HL-60 (cell line): ENCODE measurements around the gene GRM4.

Experiments
- DNase-seq, 2 experiments: peaks; one replicate each; pipeline ENCODE4 v3.0.0-alpha.2; 2010 to 2020; ENCODE audit warnings: low read depth in 1 of 2, low spot score in 1 of 2
- H3K27ac ChIP-seq: fragments of 250-450 bp; sonication (Bioruptor Pico); replicated peaks from 2 replicates; pipeline ENCODE4 v1.5.1; 2020; ENCODE audit warnings: mild to moderate bottlenecking, moderate library complexity
- H3K27me3 ChIP-seq: fragments of 250-450 bp; sonication (Bioruptor Pico); 2 replicates; pipeline ENCODE4 v1.5.1; 2021; ENCODE audit warnings: mild to moderate bottlenecking, moderate library complexity; ENCODE audit not compliant: insufficient read depth, poor library complexity, severe bottlenecking
- H3K4me3 ChIP-seq: replicated peaks from 2 replicates; pipeline ENCODE4 v1.5.1; 2011; ENCODE audit warnings: mild to moderate bottlenecking, control low read depth, low read length; ENCODE audit not compliant: insufficient read depth
- GABPA ChIP-seq: IDR thresholded peaks from 2 replicates; pipeline ENCODE4 v1.6.1; 2012; ENCODE audit warnings: low read depth
- POLR2AphosphoS5 ChIP-seq: IDR thresholded peaks from 2 replicates; pipeline ENCODE4 v1.6.1; 2012; ENCODE audit warnings: low read depth
- SPI1 ChIP-seq: IDR thresholded peaks from 2 replicates; pipeline ENCODE4 v1.6.1; 2012; ENCODE audit warnings: low read depth, mild to moderate bottlenecking, borderline replicate concordance
- TF ChIP-seq, protein P1 (sequence below): IDR thresholded peaks from 2 replicates; pipeline ENCODE4 v1.6.1; 2012; ENCODE audit warnings: low read depth; ENCODE audit not compliant: insufficient replicate concordance
- TF ChIP-seq, protein P2 (sequence below): IDR thresholded peaks from one replicate; pipeline ENCODE4 v1.5.1; 2011; ENCODE audit warnings: low read length, control low read depth, inconsistent platforms; ENCODE audit not compliant: insufficient read depth

The GRM4 gene

DNA sequence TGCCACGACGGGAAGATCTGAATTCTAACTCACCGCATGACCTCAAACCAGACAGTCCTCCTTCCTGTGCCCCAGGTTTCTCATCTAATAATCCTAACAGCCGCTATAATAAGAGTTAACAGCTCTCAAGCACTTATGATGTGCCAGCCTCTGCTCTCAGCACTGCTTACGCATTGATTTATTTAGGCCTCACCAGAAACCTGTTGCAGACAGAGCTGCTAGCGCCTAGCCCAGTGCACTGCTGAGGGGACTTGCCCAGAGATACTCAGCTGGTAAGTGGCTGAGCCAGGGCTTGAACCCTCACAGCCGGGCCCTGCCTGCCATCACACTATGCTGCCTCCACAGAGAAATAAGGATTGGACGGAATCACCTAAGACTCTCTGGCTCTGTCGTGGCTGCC is 37.7 kb downstream of the GRM4 start:
- Histone ChIP-seq H3K4me3 (no peak overlapping the region), H3K27ac (no peak overlapping the region), H3K27me3 (no peaks in the 10 kb centered on the region)
- no peak for DNase-seq
- TF ChIP-seq, protein P1, sequence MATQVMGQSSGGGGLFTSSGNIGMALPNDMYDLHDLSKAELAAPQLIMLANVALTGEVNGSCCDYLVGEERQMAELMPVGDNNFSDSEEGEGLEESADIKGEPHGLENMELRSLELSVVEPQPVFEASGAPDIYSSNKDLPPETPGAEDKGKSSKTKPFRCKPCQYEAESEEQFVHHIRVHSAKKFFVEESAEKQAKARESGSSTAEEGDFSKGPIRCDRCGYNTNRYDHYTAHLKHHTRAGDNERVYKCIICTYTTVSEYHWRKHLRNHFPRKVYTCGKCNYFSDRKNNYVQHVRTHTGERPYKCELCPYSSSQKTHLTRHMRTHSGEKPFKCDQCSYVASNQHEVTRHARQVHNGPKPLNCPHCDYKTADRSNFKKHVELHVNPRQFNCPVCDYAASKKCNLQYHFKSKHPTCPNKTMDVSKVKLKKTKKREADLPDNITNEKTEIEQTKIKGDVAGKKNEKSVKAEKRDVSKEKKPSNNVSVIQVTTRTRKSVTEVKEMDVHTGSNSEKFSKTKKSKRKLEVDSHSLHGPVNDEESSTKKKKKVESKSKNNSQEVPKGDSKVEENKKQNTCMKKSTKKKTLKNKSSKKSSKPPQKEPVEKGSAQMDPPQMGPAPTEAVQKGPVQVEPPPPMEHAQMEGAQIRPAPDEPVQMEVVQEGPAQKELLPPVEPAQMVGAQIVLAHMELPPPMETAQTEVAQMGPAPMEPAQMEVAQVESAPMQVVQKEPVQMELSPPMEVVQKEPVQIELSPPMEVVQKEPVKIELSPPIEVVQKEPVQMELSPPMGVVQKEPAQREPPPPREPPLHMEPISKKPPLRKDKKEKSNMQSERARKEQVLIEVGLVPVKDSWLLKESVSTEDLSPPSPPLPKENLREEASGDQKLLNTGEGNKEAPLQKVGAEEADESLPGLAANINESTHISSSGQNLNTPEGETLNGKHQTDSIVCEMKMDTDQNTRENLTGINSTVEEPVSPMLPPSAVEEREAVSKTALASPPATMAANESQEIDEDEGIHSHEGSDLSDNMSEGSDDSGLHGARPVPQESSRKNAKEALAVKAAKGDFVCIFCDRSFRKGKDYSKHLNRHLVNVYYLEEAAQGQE, result no peak
- TF ChIP-seq SPI1 (no peak), POLR2AphosphoS5 (no peak), GABPA (no peak)
- TF ChIP-seq, protein P2, sequence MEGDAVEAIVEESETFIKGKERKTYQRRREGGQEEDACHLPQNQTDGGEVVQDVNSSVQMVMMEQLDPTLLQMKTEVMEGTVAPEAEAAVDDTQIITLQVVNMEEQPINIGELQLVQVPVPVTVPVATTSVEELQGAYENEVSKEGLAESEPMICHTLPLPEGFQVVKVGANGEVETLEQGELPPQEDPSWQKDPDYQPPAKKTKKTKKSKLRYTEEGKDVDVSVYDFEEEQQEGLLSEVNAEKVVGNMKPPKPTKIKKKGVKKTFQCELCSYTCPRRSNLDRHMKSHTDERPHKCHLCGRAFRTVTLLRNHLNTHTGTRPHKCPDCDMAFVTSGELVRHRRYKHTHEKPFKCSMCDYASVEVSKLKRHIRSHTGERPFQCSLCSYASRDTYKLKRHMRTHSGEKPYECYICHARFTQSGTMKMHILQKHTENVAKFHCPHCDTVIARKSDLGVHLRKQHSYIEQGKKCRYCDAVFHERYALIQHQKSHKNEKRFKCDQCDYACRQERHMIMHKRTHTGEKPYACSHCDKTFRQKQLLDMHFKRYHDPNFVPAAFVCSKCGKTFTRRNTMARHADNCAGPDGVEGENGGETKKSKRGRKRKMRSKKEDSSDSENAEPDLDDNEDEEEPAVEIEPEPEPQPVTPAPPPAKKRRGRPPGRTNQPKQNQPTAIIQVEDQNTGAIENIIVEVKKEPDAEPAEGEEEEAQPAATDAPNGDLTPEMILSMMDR, result no peak

DNA sequence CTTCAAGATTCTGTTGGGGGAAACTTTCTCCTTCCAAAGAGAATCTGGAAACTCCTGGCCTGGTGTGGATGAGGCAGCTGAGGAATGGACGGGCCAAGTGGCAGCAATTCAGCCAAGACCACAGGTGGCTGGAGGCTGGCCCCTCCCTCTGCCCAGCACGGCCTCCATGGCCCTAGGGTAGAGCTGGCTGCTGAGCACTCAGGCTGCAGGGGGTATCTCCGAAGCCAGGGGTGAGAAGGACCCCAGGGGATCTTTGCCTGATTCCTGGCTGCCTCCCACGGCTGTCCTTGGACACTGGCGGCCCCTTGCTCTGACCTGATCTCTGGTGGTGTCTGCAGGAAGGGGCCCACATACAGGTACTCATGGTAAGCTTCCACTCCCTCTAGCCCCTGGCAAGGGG is 39.0 kb downstream of the GRM4 start:
- Histone ChIP-seq H3K4me3 (no peak overlapping the region), H3K27ac (no peak overlapping the region), H3K27me3 (no peaks in the 10 kb centered on the region)
- DNase-seq, result no peak
- no peak for TF ChIP-seq GABPA
- TF ChIP-seq, protein P1, result no peak
- no peak for TF ChIP-seq POLR2AphosphoS5
- TF ChIP-seq SPI1, result no peak
- TF ChIP-seq, protein P2, result no peak

DNA sequence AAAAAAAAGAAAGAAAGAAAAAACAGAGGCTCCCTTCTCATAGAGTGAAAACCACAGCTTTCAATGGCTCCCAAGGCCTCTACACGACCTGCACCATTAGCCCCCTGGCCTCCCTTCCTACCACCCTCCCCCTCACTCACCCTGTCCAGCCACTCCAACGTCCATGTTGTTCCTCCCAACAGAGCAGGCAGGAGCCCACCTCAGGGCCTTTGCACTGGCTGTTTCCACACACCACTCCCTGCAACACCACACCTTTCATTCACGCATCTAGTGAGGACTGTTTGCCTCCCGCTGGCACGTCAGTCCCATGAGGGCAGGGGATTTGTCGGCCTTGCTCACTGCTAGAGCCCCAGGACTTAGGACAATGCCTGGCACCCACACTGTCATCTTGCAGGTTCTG is 39.5 kb downstream of the GRM4 start:
- H3K27me3 ChIP-seq, result no peaks in the 10 kb centered on the region
- no peak for DNase-seq
- TF ChIP-seq SPI1 (no peak), POLR2AphosphoS5 (no peak), GABPA (no peak)
- TF ChIP-seq, protein P2, result no peak
- TF ChIP-seq, protein P1, result no peak
- H3K27ac ChIP-seq, result no peak overlapping the region
- no peak overlapping the region for H3K4me3 ChIP-seq
